HS-27A (cell line): ENCODE measurements around the gene PRDM16.

Experiments
- DNase-seq: peaks from one replicate; pipeline ENCODE4 v3.0.0-alpha.2; 2012; ENCODE audit warnings: low read depth, missing footprints

Gene PRDM16

DNA sequence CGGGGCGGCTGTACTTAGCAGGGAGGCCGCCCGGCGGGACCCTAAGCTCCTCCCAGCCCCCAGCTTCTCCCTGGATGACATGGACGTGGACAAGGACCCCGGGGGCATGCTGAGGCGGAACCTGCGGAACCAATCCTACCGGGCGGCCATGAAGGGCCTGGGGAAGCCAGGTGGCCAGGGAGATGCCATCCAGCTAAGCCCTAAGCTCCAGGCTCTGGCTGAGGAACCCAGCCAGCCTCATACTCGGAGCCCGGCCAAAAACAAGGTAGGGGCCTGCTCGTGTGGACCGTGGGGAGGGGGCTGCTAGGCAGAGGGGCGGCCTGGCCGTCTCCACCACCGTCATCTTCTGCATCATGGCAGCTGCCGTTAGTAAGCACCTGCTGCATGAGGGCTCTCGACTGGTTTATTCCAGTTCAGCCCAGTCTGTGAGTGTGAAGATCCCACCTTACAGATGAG is 394.4 kb downstream of the PRDM16 start:
- no peak for DNase-seq

DNA sequence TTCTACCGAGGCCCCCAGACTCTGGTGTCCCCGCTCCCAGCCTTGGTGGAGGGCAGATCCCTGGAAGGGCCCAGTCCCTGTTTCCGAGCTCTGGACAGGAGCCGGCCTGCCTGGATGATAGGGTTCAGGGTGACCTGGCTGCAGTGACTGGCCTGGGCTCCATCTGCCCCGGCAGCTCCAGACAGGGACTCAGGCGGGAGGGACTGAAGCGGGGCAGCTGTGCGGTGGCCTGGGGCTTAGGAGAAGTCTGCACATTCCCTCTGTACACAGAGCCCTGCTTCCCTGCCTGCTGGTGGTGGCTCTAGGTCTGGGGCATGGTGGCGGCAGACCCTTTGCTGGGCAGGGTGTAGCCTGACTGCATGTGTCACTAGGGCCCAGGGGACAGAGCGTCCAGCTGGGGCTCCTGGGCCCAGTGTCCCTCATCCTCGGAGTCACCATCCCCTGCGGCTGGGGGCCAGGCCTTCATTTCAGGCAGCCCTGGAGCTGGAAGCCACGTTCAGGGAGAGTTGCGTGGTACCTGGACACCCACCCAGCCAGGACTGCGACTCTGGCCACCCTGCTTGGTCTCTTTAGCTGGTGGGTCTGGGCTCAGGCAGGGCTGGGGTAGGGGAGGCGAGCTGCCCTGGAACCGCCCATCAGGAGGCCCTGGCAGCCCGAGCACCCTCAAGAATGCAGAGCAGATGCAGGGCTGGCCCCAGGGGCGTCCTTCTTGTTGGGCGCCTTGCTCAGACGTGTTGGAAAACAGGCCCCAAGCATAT is 395.1 kb downstream of the PRDM16 start:
- DNase-seq, result no peak

DNA sequence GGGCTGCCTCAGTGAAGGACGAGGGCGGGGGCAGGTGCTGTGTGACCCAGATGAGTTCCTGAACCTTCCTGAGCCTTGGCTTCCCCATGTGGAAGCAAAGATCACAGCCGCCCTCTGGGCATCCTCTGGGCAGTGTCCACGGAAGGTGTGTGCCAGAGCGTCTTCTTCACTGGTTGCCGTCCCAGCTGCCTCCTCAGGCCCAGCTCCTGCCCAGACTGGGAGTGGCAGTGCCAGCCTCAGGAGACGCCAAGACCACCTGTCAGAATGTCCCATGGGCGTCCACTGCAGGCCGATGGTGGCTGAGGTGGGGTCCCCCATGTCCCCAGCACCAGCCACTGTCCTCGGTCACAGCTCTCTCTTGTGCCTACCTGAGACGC is 395.6 kb downstream of the PRDM16 start:
- no peak for DNase-seq

DNA sequence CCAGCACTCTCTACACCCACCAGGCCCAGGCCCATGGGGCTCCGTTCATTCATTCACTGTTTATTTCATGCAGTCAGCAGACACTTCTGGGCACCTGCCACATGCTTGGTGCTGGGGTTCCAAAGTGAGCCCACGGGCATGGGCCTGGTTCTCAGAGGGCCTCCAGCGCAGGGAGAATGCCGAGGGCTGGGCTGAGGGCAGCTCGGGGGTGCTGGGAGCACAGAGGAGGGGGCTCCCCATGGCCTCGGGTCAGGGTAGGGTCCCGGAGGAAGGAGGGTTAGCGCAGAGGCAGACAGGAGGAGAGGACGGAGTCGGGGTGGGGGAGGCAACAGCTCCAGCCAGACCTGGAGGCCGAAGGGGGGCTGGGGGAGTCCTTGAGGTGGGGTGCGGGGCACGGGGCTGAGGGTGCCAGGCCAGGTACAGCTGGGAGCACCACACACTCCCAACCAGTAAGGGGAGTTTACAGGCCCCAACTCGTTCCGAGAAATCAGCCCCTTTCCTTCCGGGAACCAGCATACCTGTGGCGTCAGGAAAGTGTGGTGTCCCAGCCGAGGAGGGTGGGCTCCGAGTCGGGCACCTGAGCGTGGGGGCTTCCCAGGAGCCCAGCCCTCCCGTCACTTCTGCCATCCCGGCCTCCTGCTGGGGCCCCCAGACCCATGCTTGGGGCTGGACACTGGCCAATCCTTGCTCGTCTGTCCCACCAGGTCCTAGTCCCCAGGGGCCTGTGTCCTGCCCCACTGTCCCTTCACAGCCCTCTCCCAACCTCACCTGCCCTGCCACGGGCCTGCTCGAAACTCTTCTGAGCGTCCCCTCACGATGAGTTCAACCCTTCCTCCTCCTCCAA is 396.3 kb downstream of the PRDM16 start:
- DNase-seq, result no peak

DNA sequence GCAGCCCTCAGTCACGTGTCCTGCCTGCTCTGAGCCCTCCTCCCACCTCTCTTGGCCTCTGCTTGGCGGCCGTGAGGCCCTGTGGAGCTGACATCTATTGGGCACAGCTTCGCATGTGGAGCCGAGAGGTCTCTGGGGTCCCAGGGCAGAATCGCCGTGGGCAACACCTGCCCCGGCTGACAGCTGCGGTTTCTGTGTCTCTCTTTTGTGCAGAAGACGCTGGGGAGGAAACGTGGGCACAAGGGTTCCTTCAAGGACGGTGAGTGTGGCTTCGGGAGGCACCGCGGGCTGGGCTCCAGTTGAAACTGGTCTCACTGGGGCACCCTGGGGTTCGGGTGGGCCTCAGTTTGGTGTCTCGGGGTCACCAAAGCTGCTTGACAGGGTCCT is 396.9 kb downstream of the PRDM16 start:
- DNase-seq, result no peak

DNA sequence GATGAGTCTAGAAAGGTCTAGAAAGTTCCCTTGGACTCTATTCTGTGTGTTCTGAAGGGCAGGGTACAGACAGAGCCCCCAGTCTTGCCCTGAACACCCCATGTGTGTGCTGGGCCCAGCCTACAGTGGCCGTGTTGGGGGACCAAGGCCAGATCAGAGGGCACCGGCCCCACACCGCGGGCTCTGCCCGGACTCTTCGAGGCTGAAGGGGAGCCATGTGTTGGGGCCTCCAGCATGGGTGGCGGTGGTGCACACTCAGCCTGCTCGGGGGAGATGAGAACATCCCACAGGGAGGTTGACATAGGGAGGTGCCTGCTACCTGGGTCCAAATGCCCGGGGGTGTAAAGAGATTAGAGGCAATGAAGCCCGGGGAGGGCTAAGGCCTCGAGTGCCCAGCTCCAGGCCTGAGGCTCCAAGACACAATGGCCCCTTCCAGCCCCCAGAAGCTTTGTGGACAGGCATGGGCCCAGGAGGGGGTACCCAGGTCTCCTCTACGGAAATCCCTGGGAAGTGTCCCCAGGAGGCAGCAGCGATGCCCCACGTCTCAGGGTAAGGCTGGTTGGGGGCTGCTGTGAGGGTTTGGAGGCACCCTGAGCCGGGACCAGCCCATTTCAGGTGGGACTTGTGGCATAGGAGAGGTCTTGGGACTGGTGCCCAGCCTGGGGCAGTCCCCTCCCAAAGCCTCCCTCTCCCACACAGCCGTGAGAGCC is 397.5 kb downstream of the PRDM16 start:
- no peak for DNase-seq

DNA sequence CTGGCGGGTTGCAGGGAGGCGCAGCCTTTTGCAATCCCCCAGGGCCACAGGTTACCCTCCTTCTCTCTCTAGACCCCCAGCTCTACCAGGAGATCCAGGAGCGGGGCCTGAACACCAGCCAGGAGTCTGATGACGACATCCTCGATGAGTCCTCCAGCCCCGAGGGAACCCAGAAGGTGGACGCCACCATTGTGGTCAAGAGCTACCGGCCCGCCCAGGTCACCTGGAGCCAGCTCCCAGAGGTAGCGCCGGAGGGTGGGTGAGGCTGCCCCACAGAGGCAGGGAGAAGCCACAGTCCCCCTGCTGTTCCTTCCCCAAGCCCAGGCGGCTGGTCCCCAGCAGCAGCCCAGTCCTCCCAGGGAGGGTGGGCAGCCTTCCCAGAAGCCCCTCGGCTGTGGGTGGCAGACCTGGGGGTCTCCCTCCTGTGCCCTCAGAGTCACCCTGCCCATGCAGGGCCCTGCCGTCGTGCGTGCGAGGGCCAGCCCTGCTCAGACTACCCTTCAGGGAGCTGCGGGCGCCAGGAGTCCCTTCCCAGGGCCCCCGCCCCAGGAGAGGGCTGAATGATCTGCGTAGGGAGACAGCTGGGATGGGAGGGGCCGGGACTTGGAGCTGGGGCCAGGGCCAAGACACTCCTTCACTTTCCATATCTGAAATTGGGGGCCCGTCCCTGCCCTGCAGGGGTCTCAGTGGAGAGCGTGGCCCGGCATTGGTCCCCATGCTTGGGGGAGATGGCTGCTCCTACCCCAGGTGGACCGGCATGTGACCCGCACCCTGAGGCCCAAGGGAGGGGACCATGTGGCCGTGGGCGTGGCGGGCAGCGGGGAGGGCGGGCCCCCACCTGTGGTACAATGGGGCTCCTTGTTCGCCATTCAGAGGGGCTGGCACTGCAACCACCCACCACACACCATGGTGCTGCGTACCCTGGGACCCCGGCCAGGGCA is 398.4 kb downstream of the PRDM16 start:
- DNase-seq, result no peak

DNA sequence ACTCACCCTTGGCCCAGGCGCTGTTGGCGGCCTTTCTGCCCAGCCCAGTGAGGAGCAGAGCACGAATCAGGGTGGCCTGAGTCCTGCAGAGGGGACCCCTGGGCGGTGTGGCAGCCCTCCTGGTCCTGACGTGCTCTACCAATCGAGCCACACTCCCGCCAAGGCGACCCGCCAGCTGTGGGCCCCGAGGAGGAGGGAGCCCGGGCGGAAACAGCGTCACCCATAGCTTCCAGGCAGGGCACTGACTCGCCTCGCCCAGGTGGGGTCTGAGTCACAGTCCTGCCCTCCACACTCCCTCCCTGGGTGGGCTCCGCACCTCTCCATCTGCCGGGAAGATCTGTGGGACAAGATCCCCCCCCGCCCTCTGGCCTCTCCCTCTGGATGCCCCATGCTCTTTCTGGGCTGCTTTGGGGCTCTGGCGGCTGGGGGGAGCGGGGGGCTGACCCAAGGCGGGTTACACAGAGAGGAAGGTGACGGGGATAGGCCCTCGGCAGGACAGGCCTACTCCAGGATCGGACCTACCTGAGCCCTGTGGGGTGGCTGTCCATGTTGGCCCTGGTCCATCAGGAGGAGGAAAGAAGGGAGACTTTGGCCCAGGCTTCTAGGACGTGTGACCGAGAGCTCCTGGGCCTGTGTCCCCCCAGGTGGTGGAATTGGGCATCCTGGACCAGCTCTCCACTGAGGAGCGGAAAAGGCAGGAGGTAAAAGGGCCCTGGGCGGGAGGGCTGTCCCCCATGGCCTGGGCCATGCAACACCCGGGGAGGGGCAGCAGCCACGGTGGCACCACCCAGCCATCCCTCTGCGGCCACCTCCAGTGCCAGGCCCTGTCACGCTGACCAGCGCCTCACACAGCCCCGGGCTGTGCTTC is 399.5 kb downstream of the PRDM16 start:
- DNase-seq, result no peak

DNA sequence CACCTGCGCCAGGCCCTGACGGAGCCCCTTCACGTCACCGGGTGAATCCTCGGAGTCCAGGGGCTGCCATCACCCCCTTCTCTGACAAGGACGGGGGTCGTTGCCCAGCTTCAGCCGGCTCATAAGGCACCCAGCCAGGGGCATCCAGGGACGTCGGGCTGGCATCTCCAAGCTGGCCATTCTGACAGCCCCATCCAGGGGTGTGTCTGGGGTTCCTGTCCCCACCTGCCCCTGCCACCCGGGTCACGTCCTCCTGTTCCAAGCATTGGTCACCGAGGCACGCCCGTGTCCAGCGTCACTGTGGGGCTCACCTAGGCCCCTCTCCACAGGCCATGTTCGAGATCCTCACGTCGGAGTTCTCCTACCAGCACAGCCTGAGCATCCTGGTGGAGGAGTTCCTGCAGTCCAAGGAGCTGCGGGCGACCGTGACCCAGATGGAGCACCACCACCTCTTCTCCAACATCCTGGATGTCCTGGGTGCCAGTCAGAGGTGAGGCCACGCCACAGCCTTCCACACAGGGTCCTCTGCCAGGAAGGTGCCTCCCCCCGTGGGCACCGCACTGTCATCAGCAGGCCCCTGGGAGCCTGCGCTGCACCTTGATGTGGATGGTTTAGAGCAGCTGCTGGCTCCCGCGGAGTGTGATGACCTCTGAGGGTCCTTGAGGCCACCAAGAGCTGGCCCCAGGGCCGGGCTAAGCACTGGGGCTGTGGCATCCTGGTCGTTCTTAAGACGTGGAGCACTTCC is 400.3 kb downstream of the PRDM16 start:
- no peak for DNase-seq

DNA sequence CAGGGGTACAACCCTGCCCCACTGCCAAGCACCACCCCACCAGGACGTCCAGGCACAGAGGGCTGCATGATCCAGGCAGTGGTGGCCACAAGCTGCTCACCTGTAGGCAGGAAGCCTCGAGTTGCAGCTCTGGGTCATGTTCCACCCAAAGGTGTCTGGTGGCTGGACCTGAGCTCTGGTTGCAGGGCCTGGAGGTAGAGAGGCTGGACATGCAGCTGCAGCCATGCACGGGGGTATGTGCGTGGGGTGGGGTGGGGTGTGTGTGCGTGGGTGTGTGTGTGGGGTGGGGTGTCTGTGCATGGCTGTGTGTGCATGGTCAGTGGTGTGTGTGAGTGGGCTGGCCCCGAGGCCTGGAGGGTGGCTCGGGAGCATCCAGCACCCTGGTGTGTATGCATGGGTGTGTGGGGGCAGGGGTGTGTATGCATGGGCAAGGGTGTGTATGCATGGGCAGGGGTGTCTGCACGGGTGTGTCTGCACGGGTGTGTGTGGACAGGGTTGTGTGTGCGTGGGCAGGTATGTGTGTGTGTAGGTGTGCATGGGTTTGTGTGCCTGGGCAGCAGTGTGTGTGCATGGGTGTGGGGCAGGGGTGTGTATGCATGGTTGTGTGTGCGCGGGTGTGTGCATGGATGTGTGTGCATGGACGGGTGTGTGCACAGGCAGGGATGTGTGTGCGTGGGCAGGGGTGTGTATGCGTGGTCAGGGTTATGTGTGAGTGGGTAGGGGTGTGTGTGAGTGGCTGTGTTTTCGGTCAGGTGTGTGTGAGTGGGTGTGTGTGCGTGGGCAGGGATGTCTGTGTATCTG is 401.0 kb downstream of the PRDM16 start:
- no peak for DNase-seq

DNA sequence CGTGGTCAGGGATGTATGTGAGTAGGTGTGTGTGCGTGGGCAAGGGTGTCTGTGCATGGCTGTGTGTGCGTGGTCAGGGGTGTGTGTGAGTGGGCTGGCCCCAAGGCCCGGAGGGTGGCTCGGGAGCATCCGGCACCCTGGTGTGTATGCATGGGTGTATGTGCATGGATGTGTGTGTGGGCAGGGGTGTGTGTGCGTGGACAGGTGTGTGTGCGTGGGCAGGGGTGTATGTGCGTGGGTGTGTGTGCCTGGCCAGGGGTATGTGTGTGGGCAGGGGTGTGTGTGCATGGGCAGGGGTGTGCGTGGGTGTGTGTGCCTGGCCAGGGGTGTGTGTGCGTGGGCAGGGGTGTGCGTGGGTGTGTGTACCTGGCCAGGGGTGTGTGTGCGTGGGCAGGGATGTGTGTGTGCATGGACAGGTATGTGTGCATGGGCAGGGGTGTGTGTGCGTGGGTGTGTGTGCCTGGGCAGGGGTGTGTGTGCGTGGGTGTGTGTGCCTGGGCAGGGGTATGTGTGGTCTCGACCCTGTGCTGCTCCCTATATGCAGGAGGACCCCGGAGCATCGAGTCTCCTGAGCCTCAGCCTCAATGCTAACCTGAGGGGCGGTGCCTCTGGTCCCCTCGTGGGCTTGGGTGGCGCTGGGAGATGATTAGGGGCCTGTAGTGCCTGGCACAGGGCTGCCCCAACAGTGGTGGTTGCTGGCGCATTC is 401.8 kb downstream of the PRDM16 start:
- DNase-seq, result no peak

DNA sequence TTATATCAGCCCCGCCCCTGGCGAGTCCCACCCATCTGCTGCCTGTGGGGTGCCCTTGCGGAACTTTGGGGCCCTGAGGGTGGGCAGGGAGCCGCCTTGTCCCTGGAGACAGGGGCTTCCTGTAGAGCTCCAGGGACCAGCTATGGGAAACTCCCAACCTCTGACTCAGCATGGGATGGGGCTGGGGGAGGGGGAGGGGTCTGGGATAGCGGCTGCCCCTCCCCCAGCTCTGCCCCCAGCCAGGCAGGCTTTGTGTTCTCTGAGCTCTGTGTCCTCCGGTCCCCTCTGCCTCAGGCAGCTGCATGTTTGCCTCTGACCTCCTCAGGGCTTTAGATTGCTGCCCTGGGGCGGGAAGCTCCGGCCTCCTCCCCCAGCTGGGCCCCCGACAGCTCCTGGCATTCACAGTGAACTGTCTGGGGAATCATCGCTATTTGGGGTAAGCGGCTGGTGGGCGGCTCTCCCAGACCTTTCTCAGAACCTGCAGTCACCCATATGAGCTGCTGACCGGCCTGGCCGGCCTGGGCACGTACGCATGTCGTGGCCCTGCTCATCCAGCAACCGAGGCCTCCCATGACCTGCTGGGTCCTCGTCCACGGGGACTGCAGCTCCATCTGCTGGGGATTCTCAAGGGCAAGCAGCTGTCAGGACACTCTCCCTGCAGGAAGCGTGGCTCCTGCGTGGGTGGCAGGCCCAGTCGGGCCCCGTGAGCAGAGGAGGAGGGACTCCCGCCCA is 402.5 kb downstream of the PRDM16 start:
- DNase-seq, result no peak

DNA sequence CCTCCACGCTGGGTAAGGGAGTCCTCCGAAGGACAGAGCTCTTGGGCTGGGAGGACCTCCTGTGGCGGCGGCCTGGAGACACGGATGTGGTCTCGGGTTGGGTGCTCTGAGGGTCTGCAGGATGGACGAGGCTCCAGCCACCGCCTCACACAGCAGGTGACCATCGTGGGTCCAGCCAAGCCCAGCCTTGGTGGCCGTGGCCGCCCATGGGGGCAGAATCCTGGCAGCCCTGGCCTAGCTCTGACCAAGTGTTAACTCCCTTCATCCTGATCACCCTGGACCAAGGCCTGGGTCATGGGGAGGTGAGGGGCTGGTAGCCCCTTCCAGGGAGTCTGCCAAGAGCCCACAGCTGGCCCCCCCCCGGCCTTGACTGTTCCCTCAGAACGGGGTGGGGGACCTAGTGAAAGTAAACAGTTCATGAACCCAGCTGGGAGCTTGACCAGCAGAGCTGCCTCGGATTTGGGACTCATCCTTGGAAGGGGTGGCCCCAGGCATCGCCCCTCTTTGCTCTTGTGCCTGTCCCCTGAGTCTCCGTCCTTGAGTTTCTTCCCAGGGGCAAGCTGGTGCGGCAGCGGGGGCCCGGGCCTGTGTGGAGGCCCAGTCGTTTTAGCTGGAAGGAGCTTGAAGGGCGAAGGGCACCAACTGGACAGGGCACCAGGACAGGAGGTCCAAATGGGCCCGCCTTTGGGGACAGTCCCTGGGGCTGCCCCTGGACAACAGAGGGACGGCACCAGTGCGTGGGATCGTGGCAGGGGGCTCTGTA is 403.3 kb downstream of the PRDM16 start:
- DNase-seq, result no peak

DNA sequence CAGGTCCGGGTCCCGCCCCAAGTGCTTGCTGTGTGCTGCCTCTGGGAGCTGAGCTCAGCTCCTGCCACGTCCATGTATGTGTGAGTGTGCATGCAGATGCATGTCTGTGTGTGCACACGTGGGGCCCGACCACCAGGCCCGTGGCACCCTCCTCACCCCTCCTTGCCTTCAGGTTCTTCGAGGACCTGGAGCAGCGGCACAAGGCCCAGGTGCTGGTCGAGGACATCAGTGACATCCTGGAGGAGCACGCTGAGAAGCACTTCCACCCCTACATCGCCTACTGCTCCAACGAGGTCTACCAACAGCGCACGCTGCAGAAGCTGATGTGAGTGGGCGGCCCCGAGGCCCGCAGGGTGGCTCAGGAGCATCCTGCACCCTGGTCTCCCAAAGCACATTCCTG is 403.9 kb downstream of the PRDM16 start:
- DNase-seq, result no peak

DNA sequence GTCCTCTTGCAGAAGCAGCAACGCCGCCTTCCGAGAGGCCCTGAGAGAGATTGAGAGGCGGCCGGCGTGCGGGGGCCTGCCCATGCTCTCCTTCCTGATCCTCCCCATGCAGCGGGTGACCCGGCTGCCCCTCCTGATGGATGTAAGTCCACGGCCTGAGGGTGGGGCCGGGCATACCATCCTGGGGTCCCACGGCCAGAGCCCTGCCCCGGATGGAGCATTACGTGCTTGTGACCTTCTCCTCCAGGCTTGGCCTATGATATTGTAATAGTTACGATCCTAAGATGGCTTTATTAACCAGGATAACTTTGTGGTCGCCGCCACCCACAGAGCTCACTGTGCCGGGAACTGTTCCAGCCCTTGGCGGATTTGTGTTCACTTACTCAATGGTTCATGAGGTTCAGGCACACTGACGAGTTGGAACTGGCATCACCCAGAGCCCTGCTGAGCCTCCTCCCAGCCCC is 404.4 kb downstream of the PRDM16 start:
- peak; percentile 22 for DNase-seq

DNA sequence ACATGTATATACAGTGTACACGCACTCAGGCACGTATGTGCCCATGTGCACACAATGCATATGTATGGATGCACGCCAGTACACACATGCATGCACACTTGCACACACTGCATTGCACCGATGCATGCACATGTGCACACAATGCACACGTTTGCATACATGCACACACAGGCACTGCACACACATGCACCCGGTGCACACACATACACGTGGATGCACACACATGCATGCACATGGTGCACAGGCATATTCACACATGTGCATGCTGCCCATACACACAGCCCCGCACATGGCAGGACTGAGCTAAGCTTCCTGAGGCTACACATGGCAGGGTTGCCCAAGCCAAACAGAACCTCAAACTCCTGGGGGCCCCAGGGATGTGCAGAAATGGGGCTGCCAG is 405.0 kb downstream of the PRDM16 start:
- no peak for DNase-seq

DNA sequence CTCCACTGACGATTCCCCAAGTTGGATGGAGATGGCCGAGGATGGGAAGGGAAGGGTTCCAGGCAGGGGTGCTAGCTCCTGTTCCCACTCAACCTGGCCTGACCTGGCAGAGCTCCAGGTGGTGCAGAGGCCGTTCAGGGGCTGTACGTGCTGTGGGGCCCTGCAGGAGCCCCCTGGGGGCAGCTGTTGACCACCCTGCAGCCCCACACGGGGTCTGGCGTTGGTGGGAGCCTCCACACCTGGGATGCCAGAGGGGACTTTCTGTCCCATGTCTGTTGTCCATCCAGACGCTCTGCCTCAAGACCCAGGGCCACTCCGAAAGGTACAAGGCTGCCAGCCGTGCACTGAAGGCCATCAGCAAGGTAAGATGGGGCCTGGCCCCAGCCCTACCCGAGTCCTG is 405.4 kb downstream of the PRDM16 start:
- no peak for DNase-seq
